Parietal lobe (tissue), 1 donor: Measurements from ENCODE around the gene MCM5. TPM values are rescaled to one million over a fixed set of nuclear protein-coding genes. Genes with fewer than 3 reads are reported as not detected.

ENCODE experiments used
- total RNA-seq: library from RNA; depleted of rRNA; stranded (reverse); fragments of >200 nt; gene quantifications from one replicate; pipeline ENCODE4 v1.2.3, GENCODE V29; 2014

Gene MCM5
- total RNA-seq: 26.3 TPM

GRCh38 chr22:35399678-35400500 is at the start of gene MCM5:
Gene MCM5, plus strand, starts transcription at chr22:35400140. Its CDS starts 299 bp downstream, at chr22:35400439.

GRCh38 chr22:35380537-35381423 is 19.2 kb upstream of the MCM5 start, which contains the start of gene HMOX1:
Gene HMOX1, plus strand, starts transcription at chr22:35381096. Its CDS starts 78 bp downstream, at chr22:35381174.

Other genes with a start within 250 kb of the MCM5 start
- 39.4 TPM for gene HMGXB4, start 142.6 kb upstream of the MCM5 start, total RNA-seq
- gene TOM1, start 100.2 kb upstream of the MCM5 start, total RNA-seq: 10.3 TPM
- 1.6 TPM for gene HMOX1, start 19.0 kb upstream of the MCM5 start, total RNA-seq
- gene RASD2, start 140.7 kb downstream of the MCM5 start, total RNA-seq: 0.94 TPM
- not detected for gene MB, start 217.2 kb downstream of the MCM5 start, total RNA-seq
- 0.63 TPM for gene APOL6, start 248.3 kb downstream of the MCM5 start, total RNA-seq